BLaER1 treated with 17β-estradiol and CSF1 and Interleukin-3, amounts not matched to agents 10 nM and 100 nM (cell line): ENCODE data around the gene SSTR3.

ENCODE experiments used
- H3K27ac ChIP-seq, 11 experiments: shearing (Covaris generic); formaldehyde crosslinking; 2 replicates each; pipeline ENCODE4 v1.8.1; 2022
- H3K27me3 ChIP-seq, 11 experiments: shearing (Covaris generic); formaldehyde crosslinking; 2 replicates each; pipeline ENCODE4 v1.8.1; 2022
- H3K36me3 ChIP-seq, 11 experiments: shearing (Covaris generic); formaldehyde crosslinking; 2 replicates each; pipeline ENCODE4 v1.8.1; 2022
- H3K4me1 ChIP-seq, 10 experiments: shearing (Covaris generic); formaldehyde crosslinking; 2 replicates each; pipeline ENCODE4 v1.8.1; 2022
- H3K4me2 ChIP-seq, 11 experiments: shearing (Covaris generic); formaldehyde crosslinking; 2 replicates each; pipeline ENCODE4 v1.8.1; 2022
- H3K4me3 ChIP-seq, 10 experiments: shearing (Covaris generic); formaldehyde crosslinking; 2 replicates each; pipeline ENCODE4 v1.8.1; 2022
- H3K9ac ChIP-seq, 11 experiments: shearing (Covaris generic); formaldehyde crosslinking; 2 replicates each; pipeline ENCODE4 v1.8.1; 2022
- H3K9me3 ChIP-seq, 11 experiments: shearing (Covaris generic); formaldehyde crosslinking; replicated peaks in 1 of 11; 2 replicates each; pipeline ENCODE4 v1.8.1; 2022
- H4K20me1 ChIP-seq, 11 experiments: shearing (Covaris generic); formaldehyde crosslinking; 2 replicates each; pipeline ENCODE4 v1.8.1; 2022
- Cebpa-rat ChIP-seq, 11 experiments: shearing (Covaris generic); IDR thresholded peaks; 2 replicates each; pipeline ENCODE4 v1.8.1; 2022

The SSTR3 gene

DNA sequence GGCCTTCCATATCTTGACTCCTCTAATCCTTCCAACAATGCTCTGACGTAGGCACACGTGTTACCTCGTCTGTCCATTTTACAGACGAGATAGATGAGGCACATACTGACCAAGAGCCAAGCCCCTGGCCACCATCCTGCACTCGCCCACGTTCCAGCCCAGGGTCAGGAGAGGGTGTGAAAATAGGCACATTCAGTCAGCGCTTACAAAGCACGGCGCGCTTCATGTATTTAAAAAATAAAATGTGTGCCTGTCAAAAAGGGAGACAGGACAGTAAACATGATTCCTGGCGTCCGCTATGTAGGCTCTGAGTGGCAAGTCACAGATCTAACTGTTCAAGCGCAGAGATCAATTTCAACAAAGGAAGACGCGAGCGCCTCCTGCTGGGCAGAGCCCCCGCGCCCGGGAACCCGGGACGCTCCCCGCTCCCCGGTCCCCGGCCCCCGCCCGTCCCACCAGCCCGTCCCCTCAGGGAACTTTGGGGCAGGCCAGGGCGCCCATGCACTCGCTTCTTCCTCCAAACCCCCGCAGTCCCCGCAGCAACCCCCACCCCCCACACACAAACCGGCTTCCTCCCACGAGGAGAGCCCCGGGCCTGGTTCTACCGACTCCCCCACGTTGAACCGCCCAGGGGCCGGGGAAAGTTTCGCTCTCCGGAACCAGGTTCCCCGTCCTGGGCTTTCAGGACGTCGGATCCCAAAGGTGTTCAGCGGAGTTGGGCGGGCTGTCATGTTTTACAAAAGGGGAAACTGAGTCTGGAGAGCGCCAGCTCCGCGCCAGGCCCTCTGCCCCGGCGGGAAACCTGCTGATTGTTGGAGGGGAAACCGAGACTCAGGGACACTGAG is 13.8 kb downstream of the SSTR3 start:
- H3K9me3 ChIP-seq, result peaks cover 0 to 3% (median 0%) of the 10 kb centered on the region in 11 experiments; a peak in 5 of 22 replicates
- no peaks in the 10 kb centered on the region for H3K27me3 ChIP-seq
- H3K27ac ChIP-seq, result peak overlapping the region; percentile 73 to 94 (median 87)
- H3K9ac ChIP-seq, result peak overlapping the region; percentile 79 to 91 (median 87)
- TF ChIP-seq Cebpa-rat (IDR thresholded peaks at IDR 0.05), result no peak
- H3K36me3 ChIP-seq, result no peaks in the 10 kb centered on the region
- peak overlapping the region; percentile 83 to 98 (median 93) for H3K4me2 ChIP-seq
- H3K4me1 ChIP-seq, result peaks cover 29 to 45% (median 35%) of the 10 kb centered on the region in 10 experiments
- H4K20me1 ChIP-seq, result no peaks in the 10 kb centered on the region
- peak overlapping the region; percentile 58 to 77 (median 64) for H3K4me3 ChIP-seq

DNA sequence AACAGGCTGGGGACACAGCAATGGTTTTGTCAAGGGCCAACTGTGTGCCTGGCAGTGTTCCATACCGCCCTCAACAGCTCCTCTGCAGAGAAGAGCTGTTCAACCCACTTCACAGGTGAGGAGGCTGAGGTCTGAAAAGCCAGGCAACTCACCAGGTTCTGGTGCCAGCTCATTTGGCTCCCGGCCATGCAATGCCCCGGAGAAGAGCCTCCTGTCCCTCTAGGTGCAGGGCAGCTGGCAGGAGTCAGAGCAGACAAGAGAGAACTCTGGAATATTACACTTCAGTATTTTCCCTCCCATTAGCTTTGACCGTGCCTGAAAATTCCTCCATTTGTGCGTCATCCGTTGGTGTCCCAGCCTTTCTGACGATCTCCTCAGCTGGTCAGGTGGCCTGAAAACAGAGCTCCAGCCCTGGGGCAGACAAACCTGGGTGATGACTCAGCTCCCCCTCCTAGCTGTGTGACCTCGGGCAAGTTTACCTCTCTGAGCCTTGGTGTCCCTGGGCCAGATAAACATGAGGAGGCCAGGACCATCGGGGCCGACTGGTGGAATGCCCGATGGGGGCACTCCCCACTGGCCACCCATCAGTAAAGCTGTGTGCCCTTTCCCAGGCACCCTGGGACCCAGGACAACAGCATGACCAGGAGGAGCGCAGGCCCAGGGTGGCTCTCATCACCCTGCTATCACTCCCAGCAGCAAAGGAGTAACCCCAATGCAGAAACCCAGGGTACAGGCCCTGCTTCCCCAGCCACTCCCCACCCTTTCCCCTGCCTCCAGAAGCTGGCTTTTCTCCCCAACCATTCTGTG is 14.6 kb downstream of the SSTR3 start:
- Histone ChIP-seq H3K36me3 (no peaks in the 10 kb centered on the region), H3K27me3 (no peaks in the 10 kb centered on the region), H3K4me1 (peaks cover 29 to 45% (median 35%) of the 10 kb centered on the region in 10 experiments), H3K9me3 (peaks cover 5 to 11% (median 8%) of the 10 kb centered on the region in 11 experiments; a peak in 20 of 22 replicates), H3K9ac (peak overlapping the region; percentile 31 to 91 (median 85); a peak in 21 of 22 replicates), H4K20me1 (no peaks in the 10 kb centered on the region), H3K27ac (peak overlapping the region in 10 of 11 experiments; percentile 32 to 94 (median 88); a peak in 18 of 22 replicates), H3K4me3 (peak overlapping the region; percentile 58 to 77 (median 64); a peak in 18 of 20 replicates), H3K4me2 (peak overlapping the region; percentile 83 to 98 (median 93))
- TF ChIP-seq Cebpa-rat (IDR thresholded peaks at IDR 0.05), result no peak

DNA sequence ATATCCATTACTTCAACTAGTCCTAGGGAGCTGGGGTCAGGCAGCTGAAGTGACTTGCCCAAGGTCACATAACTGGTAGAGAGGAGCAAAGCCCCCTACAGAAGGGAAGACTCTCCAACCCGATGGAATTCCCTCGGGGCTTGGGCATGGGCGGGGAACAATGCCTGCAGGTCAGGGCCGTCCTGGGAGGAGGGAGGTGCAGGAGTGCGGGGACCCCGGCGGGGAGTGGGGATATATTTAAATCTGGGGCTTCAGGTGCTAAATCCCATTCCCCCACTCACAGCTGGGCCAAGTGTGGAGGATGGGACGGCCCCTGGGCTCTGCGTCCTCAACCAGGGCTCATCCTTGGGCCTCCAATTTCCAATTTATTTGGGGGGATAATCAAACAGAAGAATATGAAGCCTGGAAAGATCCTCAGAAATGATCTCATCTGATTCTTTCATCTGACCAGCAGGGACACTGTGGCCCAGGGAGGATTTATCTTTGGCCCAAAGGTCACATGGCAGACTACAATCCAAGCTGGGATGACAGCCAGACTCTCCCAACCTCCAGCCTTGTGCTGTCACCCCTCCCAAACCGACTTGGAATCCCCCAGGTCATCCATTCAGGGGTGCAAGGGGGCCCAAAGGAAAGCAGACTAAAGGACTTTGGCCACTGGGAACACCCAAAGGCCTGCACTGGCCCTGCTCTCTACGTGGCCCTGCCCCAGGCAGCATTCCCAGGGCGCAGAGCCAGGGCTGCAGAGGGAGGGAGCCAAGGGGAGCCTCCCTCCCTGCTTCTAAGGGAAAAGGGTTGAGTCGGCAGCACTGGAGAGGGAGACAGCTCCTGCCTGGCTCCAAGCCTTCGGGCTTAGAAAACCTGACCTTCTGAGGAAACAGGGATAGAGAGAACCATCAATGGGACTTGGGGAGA is 15.5 kb downstream of the SSTR3 start:
- H3K4me1 ChIP-seq, result peaks cover 29 to 45% (median 35%) of the 10 kb centered on the region in 10 experiments
- no peaks in the 10 kb centered on the region for H4K20me1 ChIP-seq
- peak overlapping the region in 1 of 11 experiments; percentile 89; a peak in 1 of 22 replicates for H3K27ac ChIP-seq
- H3K36me3 ChIP-seq, result no peaks in the 10 kb centered on the region
- no peak for TF ChIP-seq Cebpa-rat (IDR thresholded peaks at IDR 0.05)
- H3K9me3 ChIP-seq, result peaks cover 6 to 16% (median 9%) of the 10 kb centered on the region in 11 experiments; a peak in 20 of 22 replicates
- H3K4me2 ChIP-seq, result peak overlapping the region in 7 of 11 experiments; percentile 83 to 98 (median 93); a peak in 11 of 22 replicates
- H3K9ac ChIP-seq, result peak overlapping the region in 2 of 11 experiments; percentile 81; a peak in 1 of 22 replicates
- H3K27me3 ChIP-seq, result no peaks in the 10 kb centered on the region
- no peak overlapping the region for H3K4me3 ChIP-seq

DNA sequence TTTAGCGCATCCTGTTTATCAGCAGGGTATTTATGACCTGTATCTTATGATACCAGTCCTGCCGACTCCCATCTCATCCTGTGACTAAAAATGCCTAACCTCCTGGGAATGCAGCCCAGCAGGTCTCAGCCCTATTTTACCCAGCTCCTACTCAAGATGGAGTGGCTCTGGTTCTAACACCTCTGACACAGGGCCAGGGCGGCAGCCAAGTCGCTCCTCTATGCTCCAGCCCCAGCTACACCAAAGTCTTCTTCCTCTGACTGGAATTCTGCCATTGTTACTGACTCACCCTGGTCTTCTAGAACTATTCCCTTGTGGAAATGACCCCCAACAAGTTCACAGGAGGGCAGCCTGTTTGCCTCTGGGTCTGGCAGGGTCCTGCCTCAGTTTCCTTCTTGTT is 16.4 kb downstream of the SSTR3 start:
- TF ChIP-seq Cebpa-rat (IDR thresholded peaks at IDR 0.05), result no peak
- Histone ChIP-seq H3K36me3 (no peaks in the 10 kb centered on the region), H3K4me3 (no peak overlapping the region), H3K4me1 (peaks cover 26 to 43% (median 32%) of the 10 kb centered on the region in 10 experiments), H3K27me3 (no peaks in the 10 kb centered on the region), H3K4me2 (peak overlapping the region in 2 of 11 experiments; percentile 9 to 25; a peak in 1 of 22 replicates), H3K9me3 (peaks cover 6 to 16% (median 9%) of the 10 kb centered on the region in 11 experiments; a peak in 20 of 22 replicates), H4K20me1 (no peaks in the 10 kb centered on the region), H3K9ac (0 out of 22 replicates have a peak overlapping the region, but pooled peaks of 1 of the 11 experiments have one; percentile 12), H3K27ac (no peak overlapping the region)

DNA sequence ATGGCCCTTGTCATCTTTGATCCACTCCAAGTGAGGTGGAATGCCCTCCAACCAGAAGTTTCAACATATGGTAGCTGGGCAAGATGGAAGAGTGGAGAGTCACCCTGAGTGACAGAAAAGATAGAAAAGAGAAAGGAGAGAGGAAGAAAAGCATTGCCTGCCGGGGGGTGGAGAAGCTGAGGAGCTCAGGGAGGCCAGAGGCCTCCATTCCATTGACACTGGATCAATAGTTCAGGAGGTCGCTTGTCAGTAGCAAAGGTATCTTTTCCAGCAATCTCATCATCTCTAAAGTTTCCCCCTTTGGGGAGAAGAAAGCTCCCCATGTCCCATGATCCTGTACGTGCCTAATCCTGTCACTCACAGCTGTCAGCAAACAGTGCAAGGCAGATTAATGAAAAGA is 17.5 kb downstream of the SSTR3 start:
- H3K4me1 ChIP-seq, result peaks cover 14 to 31% (median 20%) of the 10 kb centered on the region in 10 experiments

DNA sequence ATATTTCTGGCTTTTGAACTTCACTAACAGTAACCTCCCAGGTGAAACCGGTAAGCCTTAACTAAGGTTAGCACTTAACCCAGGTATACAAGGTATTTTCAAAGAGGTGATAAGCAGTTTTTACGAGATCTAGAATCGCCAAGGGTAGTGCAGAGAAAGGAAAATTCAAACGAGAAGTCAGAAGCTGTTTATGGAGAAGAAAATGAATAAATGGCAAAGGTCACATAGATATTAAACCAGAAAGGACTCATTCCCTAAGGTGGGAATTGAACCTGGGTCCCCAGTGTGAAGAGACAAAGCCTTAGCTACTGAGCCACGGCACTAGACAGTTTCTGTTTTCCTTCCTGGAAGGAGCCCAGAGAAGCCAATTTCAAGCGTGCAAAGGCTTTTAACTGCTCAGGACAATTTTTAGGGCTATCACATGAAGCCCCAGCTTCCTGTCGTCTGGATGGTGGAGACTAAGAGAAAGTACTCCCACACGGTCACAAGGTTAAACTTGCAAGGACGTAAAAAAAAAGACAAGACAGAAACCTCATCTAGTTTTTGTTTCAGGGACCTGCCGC is 18.6 kb downstream of the SSTR3 start:
- Histone ChIP-seq H3K4me2 (peak overlapping the region in 2 of 11 experiments; percentile 33 to 36; a peak in 3 of 22 replicates), H3K27ac (no peak overlapping the region), H3K9ac (peak overlapping the region in 1 of 11 experiments; percentile 17; a peak in 1 of 22 replicates), H3K27me3 (no peaks in the 10 kb centered on the region), H3K4me1 (peaks cover 12 to 36% (median 20%) of the 10 kb centered on the region in 10 experiments), H4K20me1 (no peaks in the 10 kb centered on the region), H3K4me3 (no peak overlapping the region), H3K9me3 (peaks cover 6 to 16% (median 9%) of the 10 kb centered on the region in 11 experiments; a peak in 20 of 22 replicates), H3K36me3 (no peaks in the 10 kb centered on the region)
- no peak for TF ChIP-seq Cebpa-rat (IDR thresholded peaks at IDR 0.05)

More for the DNA sequence above, 17.5 kb downstream of the SSTR3 start:
- H3K27me3 ChIP-seq, result no peaks in the 10 kb centered on the region
- no peak overlapping the region for H3K27ac ChIP-seq
- no peak overlapping the region for H3K9ac ChIP-seq
- H3K4me3 ChIP-seq, result no peak overlapping the region
- H4K20me1 ChIP-seq, result no peaks in the 10 kb centered on the region
- no peaks in the 10 kb centered on the region for H3K36me3 ChIP-seq
- H3K9me3 ChIP-seq, result peaks cover 6 to 16% (median 9%) of the 10 kb centered on the region in 11 experiments; a peak in 20 of 22 replicates
- H3K4me2 ChIP-seq, result no peak overlapping the region
- TF ChIP-seq Cebpa-rat (IDR thresholded peaks at IDR 0.05), result no peak

DNA sequence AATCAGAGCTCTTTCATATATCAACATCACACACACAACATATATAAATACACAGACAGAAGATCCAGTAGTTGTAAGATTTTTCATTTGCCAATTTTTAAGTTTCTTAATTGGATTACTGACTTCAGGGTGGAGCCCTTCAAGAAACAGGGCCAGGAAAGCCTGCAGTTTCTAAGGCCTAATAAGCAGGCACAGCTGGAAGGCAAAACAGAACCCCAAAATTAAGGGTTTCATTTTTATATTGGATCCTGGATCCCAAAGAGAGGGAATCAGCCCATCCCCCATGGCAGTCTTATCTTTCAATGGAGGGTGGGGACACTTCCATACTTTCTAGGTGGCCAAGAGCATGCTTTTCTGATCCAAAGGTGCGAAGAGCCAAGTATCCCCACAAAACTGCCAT is 19.5 kb downstream of the SSTR3 start:
- TF ChIP-seq Cebpa-rat (IDR thresholded peaks at IDR 0.05), result no peak
- no peak overlapping the region for H3K27ac ChIP-seq
- peaks cover 16 to 39% (median 23%) of the 10 kb centered on the region in 10 experiments for H3K4me1 ChIP-seq
- H3K4me2 ChIP-seq, result peak overlapping the region in 2 of 11 experiments; percentile 33 to 36; a peak in 1 of 22 replicates
- H3K36me3 ChIP-seq, result no peaks in the 10 kb centered on the region
- H4K20me1 ChIP-seq, result no peaks in the 10 kb centered on the region
- H3K27me3 ChIP-seq, result no peaks in the 10 kb centered on the region
- H3K4me3 ChIP-seq, result no peak overlapping the region
- H3K9ac ChIP-seq, result no peak overlapping the region
- peaks cover 6 to 16% (median 9%) of the 10 kb centered on the region in 11 experiments; a peak in 20 of 22 replicates for H3K9me3 ChIP-seq
